ENCODE results near the gene SLCO1B3. TPM values are rescaled to one million over a fixed set of nuclear protein-coding genes. Genes with fewer than 3 reads are reported as not detected.

The SLCO1B3 gene
- polyA plus RNA-seq, 2 of the 4 experiments (the other 2 are of a cell fraction), result 25.6 to 73.8 TPM

GRCh38 chr12:20829919-20830318, 19.4 kb downstream of the SLCO1B3 start (continued):
- TF ChIP-seq JUN (IDR thresholded peaks at IDR 0.05) (no peak), HOXB5 (CRISPR knock-in tag; IDR thresholded peaks at IDR 0.05) (peak; percentile 87; the same call in 1 of the 2 replicates), HEYL (CRISPR knock-in tag; IDR thresholded peaks at IDR 0.05) (peak; percentile 80; the same call in 1 of the 2 replicates), RFX5 (IDR thresholded peaks at IDR 0.05) (no peak), MAZ (IDR thresholded peaks at IDR 0.05; ENCODE audit: borderline replicate concordance, low read depth, low read length) (no peak), E2F6 (IDR thresholded peaks at IDR 0.05; ENCODE audit: borderline replicate concordance, low read depth) (no peak), FOSB (CRISPR knock-in tag; IDR thresholded peaks at IDR 0.05) (peak; percentile 58; the same call in 1 of the 2 replicates), HMGXB4 (CRISPR knock-in tag; IDR thresholded peaks at IDR 0.05; ENCODE audit: borderline replicate concordance) (no peak), ZNF302 (CRISPR knock-in tag; IDR thresholded peaks at IDR 0.05) (peak; percentile 91), CBX8 (IDR thresholded peaks at IDR 0.05) (no peak), RARB (CRISPR knock-in tag; IDR thresholded peaks at IDR 0.05) (no peak), MAFK (IDR thresholded peaks at IDR 0.05; ENCODE audit: partially characterized antibody) (no peak), TP53 (CRISPR knock-in tag; IDR thresholded peaks at IDR 0.05) (no peak), KDM1A (IDR thresholded peaks at IDR 0.05; ENCODE audit: low read depth) (no peak), HOXB13 (CRISPR knock-in tag; IDR thresholded peaks at IDR 0.05; ENCODE audit: low read depth) (peak; percentile 97; the same call in 1 of the 2 replicates), NFE2L2 (conservative IDR thresholded peaks at IDR 0.05; ENCODE audit: low read length) (no peak), HOXA7 (CRISPR knock-in tag; IDR thresholded peaks at IDR 0.05) (no peak), CEBPB (IDR thresholded peaks at IDR 0.05) (no peak), CBX2 (IDR thresholded peaks at IDR 0.05; ENCODE audit: borderline replicate concordance, low read depth) (no peak), TFCP2L1 (CRISPR knock-in tag; IDR thresholded peaks at IDR 0.05) (no peak), BHLHE40 (IDR thresholded peaks at IDR 0.05; ENCODE audit: low read depth, low read length) (no peak), PHF8 (IDR thresholded peaks at IDR 0.05; ENCODE audit: borderline replicate concordance, low read depth) (no peak), NPAS2 (CRISPR knock-in tag; IDR thresholded peaks at IDR 0.05; ENCODE audit: borderline replicate concordance) (no peak; the same call in 1 of the 2 replicates), SMC3 (IDR thresholded peaks at IDR 0.05) (no peak), ZC3H11A (IDR thresholded peaks at IDR 0.05) (no peak), GATA3 (IDR thresholded peaks at IDR 0.05; ENCODE audit: borderline replicate concordance) (no peak), FOXS1 (CRISPR knock-in tag; IDR thresholded peaks at IDR 0.05) (peak; percentile 82; the same call in 1 of the 2 replicates)
- TF ChIP-seq, protein P1, sequence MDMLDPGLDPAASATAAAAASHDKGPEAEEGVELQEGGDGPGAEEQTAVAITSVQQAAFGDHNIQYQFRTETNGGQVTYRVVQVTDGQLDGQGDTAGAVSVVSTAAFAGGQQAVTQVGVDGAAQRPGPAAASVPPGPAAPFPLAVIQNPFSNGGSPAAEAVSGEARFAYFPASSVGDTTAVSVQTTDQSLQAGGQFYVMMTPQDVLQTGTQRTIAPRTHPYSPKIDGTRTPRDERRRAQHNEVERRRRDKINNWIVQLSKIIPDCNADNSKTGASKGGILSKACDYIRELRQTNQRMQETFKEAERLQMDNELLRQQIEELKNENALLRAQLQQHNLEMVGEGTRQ (IDR thresholded peaks at IDR 0.05), result no peak
- TF ChIP-seq, protein P2, sequence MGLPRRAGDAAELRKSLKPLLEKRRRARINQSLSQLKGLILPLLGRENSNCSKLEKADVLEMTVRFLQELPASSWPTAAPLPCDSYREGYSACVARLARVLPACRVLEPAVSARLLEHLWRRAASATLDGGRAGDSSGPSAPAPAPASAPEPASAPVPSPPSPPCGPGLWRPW (IDR thresholded peaks at IDR 0.05), result no peak

DNA sequence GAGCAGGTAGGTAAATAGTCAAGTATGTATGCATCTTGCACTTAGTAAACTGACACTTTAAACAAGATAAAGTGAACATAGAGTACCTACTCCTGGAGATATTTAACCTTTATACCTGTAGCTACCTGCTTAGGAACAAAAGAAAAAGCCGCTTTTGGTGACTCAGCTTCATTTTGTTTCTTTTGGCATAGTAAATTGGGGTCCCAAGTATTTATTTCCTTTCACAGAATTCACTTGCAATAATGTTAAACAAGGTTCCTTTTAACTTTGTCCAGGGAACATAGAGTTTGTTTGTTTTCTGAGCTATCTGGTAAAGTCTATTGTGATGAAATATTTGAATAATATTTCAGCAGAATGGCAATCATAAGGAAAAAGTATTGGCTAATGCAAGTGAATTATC, 20.0 kb downstream of the SLCO1B3 start:
- Histone ChIP-seq H3K27ac (peak overlapping the region; percentile 68 to 81), H3K4me2 (peak overlapping the region; percentile 49), H3K9me3 (no peaks in the 10 kb centered on the region), H3K4me3 (no peak overlapping the region), H3K4me1 (peaks cover 62% of the 10 kb centered on the region)
- FAIRE-seq (no peak), DNase-seq (ENCODE audit: low read depth in 1 of 2, low spot score in 1 of 2) (peak in 1 of 2 experiments; percentile 39), ATAC-seq (no peak)
- 54% methylated on average over 1 of the region's 1 CpG for WGBS (ENCODE audit: missing lambda C conversion rate)
- POLR2A ChIA-PET, result no interaction called here
- CTCF ChIA-PET, result no interaction called here
- no peak for TF ChIP-seq POLR2AphosphoS2 (conservative IDR thresholded peaks at IDR 0.05; ENCODE audit: low read length)
- TF ChIP-seq JUNB (IDR thresholded peaks at IDR 0.05), result peak; percentile 64
- TF ChIP-seq, protein P2 (IDR thresholded peaks at IDR 0.05), result peak; percentile 74; the same call in 1 of the 2 replicates
- TF ChIP-seq GATA3 (IDR thresholded peaks at IDR 0.05; ENCODE audit: borderline replicate concordance), result peak; percentile 52; the same call in 1 of the 2 replicates
- TF ChIP-seq ESRRA (IDR thresholded peaks at IDR 0.05; ENCODE audit: borderline replicate concordance, low read length), result no peak
- peak in 1 of 2 experiments; percentile 53; a peak in 1 of 5 replicates for TF ChIP-seq EP300 (IDR thresholded peaks at IDR 0.05)
- no peak for TF ChIP-seq ZFP36 (IDR thresholded peaks at IDR 0.05; ENCODE audit: borderline replicate concordance, partially characterized antibody)
- no peak for TF ChIP-seq FOSL2 (IDR thresholded peaks at IDR 0.05)
- TF ChIP-seq FOSL2 (CRISPR knock-in tag; IDR thresholded peaks at IDR 0.05), result peak; percentile 44; the same call in 1 of the 2 replicates
- no peak for TF ChIP-seq SMC3 (IDR thresholded peaks at IDR 0.05)
- no peak for TF ChIP-seq RFX5 (IDR thresholded peaks at IDR 0.05)
- TF ChIP-seq MAFK (IDR thresholded peaks at IDR 0.05; ENCODE audit: partially characterized antibody), result no peak
- no peak for TF ChIP-seq FOXS1 (CRISPR knock-in tag; IDR thresholded peaks at IDR 0.05)
- no peak for TF ChIP-seq NR3C1 (IDR thresholded peaks at IDR 0.05)
- TF ChIP-seq CEBPB (IDR thresholded peaks at IDR 0.05), result peak; percentile 70 to 89
- TF ChIP-seq, protein P3, sequence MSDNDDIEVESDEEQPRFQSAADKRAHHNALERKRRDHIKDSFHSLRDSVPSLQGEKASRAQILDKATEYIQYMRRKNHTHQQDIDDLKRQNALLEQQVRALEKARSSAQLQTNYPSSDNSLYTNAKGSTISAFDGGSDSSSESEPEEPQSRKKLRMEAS (IDR thresholded peaks at IDR 0.05), result no peak

All from A549 (cell line).